ENCODE data around the gene PRKCB. TPM values are rescaled to one million over a fixed set of nuclear protein-coding genes. Genes with fewer than 3 reads are reported as not detected.

PRKCB gene
- total RNA-seq, 1 experiment from 2014 or later = 0.89 TPM

DNA sequence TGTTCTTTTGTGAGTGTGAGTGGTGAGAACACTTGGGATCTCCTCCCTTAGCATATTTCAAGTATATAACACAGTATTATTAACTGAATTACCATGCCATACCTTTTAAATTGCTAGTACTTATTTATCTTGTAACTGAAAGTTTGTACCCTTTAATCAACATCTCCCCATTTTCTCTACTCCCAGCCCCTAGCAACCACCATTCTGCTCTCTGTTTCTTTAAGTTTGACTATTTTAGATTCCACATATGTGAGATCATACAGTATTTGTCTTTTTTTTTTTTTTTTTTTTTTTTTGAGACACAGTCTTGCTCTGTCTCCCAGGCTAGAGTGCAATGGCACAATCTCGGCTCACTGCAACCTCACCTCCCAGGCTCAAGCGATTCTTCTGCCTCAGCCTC lies 302.8 kb downstream of the PRKCB start:
- intact Hi-C loops (cut with micrococcal nuclease) = no loop called here
- POLR2A ChIA-PET = no interaction called here

DNA sequence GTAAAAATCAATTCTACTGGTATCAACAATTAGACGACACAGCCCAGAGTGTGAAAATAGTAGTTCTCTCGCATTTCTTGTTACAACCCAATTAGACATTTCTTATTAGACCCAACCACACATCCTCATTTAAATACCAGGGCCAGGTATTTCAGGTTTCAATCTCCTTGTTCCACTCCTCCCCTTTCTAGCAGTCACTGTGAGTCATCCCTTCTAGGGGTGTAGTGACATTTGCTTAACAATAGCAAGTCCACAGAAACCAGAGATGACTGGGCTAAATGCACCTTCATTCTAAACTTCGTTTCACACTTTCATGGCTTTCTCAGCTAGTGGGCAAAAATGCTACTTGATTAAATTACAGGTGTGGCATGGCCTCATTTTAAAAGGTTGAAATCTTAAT lies 303.5 kb downstream of the PRKCB start:
- H3K9me3 ChIP-seq (ENCODE audit: control insufficient read depth in 1 of 2, insufficient read depth in 1 of 2, low read depth in 1 of 2, low read length in 2 of 2) = no peaks in the 10 kb centered on the region
- no peaks in the 10 kb centered on the region for H3K4me1 ChIP-seq (ENCODE audit: control insufficient read depth in 1 of 2, insufficient read depth in 2 of 2, low read length in 2 of 2)
- H3K27me3 ChIP-seq (ENCODE audit: insufficient read depth, low read length) = peaks cover 16% of the 10 kb centered on the region
- H3K27ac ChIP-seq (ENCODE audit: low read depth, low read length) = no peak overlapping the region
- no TSS peak for BruUV-seq (replicated peaks)
- ATAC-seq (no peak), DNase-seq (ENCODE audit: low read depth, low spot score) (no peak)
- no peak overlapping the region for H3K9ac ChIP-seq (ENCODE audit: low read length)
- RAD21 ChIA-PET (ENCODE audit: low non-redundant PET in 1 of 2, low total read pairs in 2 of 2, uncharacterized antibody in 2 of 2, unreplicated experiment in 2 of 2) = no interaction called here
- no peak overlapping the region for H3K4me2 ChIP-seq (ENCODE audit: low read length)
- no peaks in the 10 kb centered on the region for H3K36me3 ChIP-seq (ENCODE audit: control insufficient read depth in 1 of 2, insufficient read depth in 2 of 2, low read length in 2 of 2)
- no peaks in the 10 kb centered on the region for H3K9me2 ChIP-seq (ENCODE audit: insufficient read depth)
- H3K79me2 ChIP-seq (ENCODE audit: insufficient read depth, low read length) = no peaks in the 10 kb centered on the region
- POLR2A ChIA-PET = no interaction called here
- no peaks in the 10 kb centered on the region for H4K20me1 ChIP-seq (ENCODE audit: insufficient read depth)
- H2AFZ ChIP-seq (ENCODE audit: low read depth, low read length, poor library complexity, severe bottlenecking) = no peak overlapping the region
- H3K4me3 ChIP-seq (replicated peaks in 1 of 2; ENCODE audit: low read depth in 1 of 2, low read length in 2 of 2) = no peak overlapping the region
- CTCF ChIA-PET = no interaction called here
- intact Hi-C loops (cut with micrococcal nuclease) = no loop called here
- TF ChIP-seq CBX3 (IDR thresholded peaks at IDR 0.05; ENCODE audit: low read depth) (no peak), CEBPB (IDR thresholded peaks at IDR 0.05; ENCODE audit: low read depth) (no peak), SRF (IDR thresholded peaks at IDR 0.05; ENCODE audit: low read depth) (no peak), EZH2 (IDR thresholded peaks at IDR 0.05) (no peak), JUND (IDR thresholded peaks at IDR 0.05) (no peak), ZNF274 (IDR thresholded peaks at IDR 0.05; ENCODE audit: low read depth, low read length) (no peak), RAD21 (IDR thresholded peaks at IDR 0.05; ENCODE audit: low read depth) (no peak), SP1 (IDR thresholded peaks at IDR 0.05; ENCODE audit: low read depth) (no peak), TCF7L2 (IDR thresholded peaks at IDR 0.05; ENCODE audit: borderline replicate concordance, extremely low read depth, insufficient read depth, insufficient read length) (no peak), YY1 (IDR thresholded peaks at IDR 0.05; ENCODE audit: extremely low read depth, insufficient replicate concordance, low read depth, low read length) (no peak), SIN3A (IDR thresholded peaks at IDR 0.05; ENCODE audit: low read depth) (no peak), EZH2phosphoT487 (IDR thresholded peaks at IDR 0.05; ENCODE audit: borderline replicate concordance) (no peak)
- TF ChIP-seq, protein P1, sequence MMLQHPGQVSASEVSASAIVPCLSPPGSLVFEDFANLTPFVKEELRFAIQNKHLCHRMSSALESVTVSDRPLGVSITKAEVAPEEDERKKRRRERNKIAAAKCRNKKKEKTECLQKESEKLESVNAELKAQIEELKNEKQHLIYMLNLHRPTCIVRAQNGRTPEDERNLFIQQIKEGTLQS (IDR thresholded peaks at IDR 0.05) = no peak
- TF ChIP-seq, protein P2, sequence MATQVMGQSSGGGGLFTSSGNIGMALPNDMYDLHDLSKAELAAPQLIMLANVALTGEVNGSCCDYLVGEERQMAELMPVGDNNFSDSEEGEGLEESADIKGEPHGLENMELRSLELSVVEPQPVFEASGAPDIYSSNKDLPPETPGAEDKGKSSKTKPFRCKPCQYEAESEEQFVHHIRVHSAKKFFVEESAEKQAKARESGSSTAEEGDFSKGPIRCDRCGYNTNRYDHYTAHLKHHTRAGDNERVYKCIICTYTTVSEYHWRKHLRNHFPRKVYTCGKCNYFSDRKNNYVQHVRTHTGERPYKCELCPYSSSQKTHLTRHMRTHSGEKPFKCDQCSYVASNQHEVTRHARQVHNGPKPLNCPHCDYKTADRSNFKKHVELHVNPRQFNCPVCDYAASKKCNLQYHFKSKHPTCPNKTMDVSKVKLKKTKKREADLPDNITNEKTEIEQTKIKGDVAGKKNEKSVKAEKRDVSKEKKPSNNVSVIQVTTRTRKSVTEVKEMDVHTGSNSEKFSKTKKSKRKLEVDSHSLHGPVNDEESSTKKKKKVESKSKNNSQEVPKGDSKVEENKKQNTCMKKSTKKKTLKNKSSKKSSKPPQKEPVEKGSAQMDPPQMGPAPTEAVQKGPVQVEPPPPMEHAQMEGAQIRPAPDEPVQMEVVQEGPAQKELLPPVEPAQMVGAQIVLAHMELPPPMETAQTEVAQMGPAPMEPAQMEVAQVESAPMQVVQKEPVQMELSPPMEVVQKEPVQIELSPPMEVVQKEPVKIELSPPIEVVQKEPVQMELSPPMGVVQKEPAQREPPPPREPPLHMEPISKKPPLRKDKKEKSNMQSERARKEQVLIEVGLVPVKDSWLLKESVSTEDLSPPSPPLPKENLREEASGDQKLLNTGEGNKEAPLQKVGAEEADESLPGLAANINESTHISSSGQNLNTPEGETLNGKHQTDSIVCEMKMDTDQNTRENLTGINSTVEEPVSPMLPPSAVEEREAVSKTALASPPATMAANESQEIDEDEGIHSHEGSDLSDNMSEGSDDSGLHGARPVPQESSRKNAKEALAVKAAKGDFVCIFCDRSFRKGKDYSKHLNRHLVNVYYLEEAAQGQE (IDR thresholded peaks at IDR 0.05; ENCODE audit: low read depth) = no peak
- TF ChIP-seq, protein P3, sequence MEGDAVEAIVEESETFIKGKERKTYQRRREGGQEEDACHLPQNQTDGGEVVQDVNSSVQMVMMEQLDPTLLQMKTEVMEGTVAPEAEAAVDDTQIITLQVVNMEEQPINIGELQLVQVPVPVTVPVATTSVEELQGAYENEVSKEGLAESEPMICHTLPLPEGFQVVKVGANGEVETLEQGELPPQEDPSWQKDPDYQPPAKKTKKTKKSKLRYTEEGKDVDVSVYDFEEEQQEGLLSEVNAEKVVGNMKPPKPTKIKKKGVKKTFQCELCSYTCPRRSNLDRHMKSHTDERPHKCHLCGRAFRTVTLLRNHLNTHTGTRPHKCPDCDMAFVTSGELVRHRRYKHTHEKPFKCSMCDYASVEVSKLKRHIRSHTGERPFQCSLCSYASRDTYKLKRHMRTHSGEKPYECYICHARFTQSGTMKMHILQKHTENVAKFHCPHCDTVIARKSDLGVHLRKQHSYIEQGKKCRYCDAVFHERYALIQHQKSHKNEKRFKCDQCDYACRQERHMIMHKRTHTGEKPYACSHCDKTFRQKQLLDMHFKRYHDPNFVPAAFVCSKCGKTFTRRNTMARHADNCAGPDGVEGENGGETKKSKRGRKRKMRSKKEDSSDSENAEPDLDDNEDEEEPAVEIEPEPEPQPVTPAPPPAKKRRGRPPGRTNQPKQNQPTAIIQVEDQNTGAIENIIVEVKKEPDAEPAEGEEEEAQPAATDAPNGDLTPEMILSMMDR (IDR thresholded peaks at IDR 0.05 in 2 of 3, conservative IDR thresholded peaks at IDR 0.05 in 1 of 3; ENCODE audit: borderline replicate concordance in 1 of 3, insufficient read depth in 1 of 3, low read depth in 2 of 3, low read length in 2 of 3) = no peak

More for the DNA sequence above, 302.8 kb downstream of the PRKCB start:
- H3K9me2 ChIP-seq (ENCODE audit: insufficient read depth) = no peaks in the 10 kb centered on the region
- H2AFZ ChIP-seq (ENCODE audit: low read depth, low read length, poor library complexity, severe bottlenecking) = no peak overlapping the region
- RAD21 ChIA-PET (ENCODE audit: low non-redundant PET in 1 of 2, low total read pairs in 2 of 2, uncharacterized antibody in 2 of 2, unreplicated experiment in 2 of 2) = no interaction called here
- H3K9me3 ChIP-seq (ENCODE audit: control insufficient read depth in 1 of 2, insufficient read depth in 1 of 2, low read depth in 1 of 2, low read length in 2 of 2) = no peaks in the 10 kb centered on the region
- no peaks in the 10 kb centered on the region for H3K4me1 ChIP-seq (ENCODE audit: control insufficient read depth in 1 of 2, insufficient read depth in 2 of 2, low read length in 2 of 2)
- CTCF ChIA-PET = no interaction called here
- H3K36me3 ChIP-seq (ENCODE audit: control insufficient read depth in 1 of 2, insufficient read depth in 2 of 2, low read length in 2 of 2) = no peaks in the 10 kb centered on the region
- H3K4me2 ChIP-seq (ENCODE audit: low read length) = no peak overlapping the region
- peaks cover 13% of the 10 kb centered on the region for H3K27me3 ChIP-seq (ENCODE audit: insufficient read depth, low read length)
- no peak overlapping the region for H3K4me3 ChIP-seq (replicated peaks in 1 of 2; ENCODE audit: low read depth in 1 of 2, low read length in 2 of 2)
- ATAC-seq (no peak), DNase-seq (ENCODE audit: low read depth, low spot score) (no peak)
- TF ChIP-seq, protein P1 (IDR thresholded peaks at IDR 0.05) = no peak
- TF ChIP-seq TCF7L2 (IDR thresholded peaks at IDR 0.05; ENCODE audit: borderline replicate concordance, extremely low read depth, insufficient read depth, insufficient read length) = no peak
- BruUV-seq (replicated peaks) = no TSS peak
- no peaks in the 10 kb centered on the region for H3K79me2 ChIP-seq (ENCODE audit: insufficient read depth, low read length)
- no peaks in the 10 kb centered on the region for H4K20me1 ChIP-seq (ENCODE audit: insufficient read depth)
- no peak overlapping the region for H3K27ac ChIP-seq (ENCODE audit: low read depth, low read length)
- no peak overlapping the region for H3K9ac ChIP-seq (ENCODE audit: low read length)

All from HCT116 (cell line).